ENCODE measurements around the gene EEF1AKMT1.
"Not testable (repeated sequence)": the region's sequence is repeated elsewhere in the genome, so short reads cannot be mapped to it uniquely, and the experiment has no call there.

Gene EEF1AKMT1

GRCh38 chr13:20754009-20754408 lies 19.8 kb downstream of the EEF1AKMT1 start:
- POLR2A ChIA-PET, result no interaction called here

DNA sequence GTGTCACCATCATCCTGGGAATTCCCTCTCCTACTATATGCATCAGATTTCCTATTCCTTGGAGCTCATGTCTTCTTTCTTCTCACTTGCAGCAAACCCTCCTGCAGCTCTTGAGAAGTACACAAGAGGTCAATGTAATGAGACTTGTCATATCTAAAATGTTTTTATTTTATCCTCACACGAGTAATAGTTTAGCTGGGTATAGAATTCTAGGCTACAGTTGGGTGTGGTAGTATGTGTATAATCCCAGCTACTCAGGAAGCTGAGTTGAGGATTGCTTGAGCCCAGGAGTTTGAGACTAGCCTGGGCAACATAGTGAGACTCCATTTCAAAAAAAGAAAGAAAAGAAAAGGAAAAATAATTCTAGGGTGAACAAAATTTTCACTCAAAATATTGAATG lies 24.4 kb downstream of the EEF1AKMT1 start:
- ChIA-PET POLR2A (no interaction called here), CTCF (interaction anchor here (1.7 kb wide), 1 partner anchor 12 kb away, joined by 4 read pairs; no protein-coding TSS in a partner anchor)
- DNase-seq (ENCODE audit: low read depth, low spot score), result no peak
- no peak overlapping the region for H3K4me3 ChIP-seq (ENCODE audit: low read depth, low read length)
- TF ChIP-seq CTCF (IDR thresholded peaks at IDR 0.05; ENCODE audit: insufficient read depth, low read length, missing control alignments), result no peak

More at GRCh38 chr13:20754009-20754408, 19.8 kb downstream of the EEF1AKMT1 start:
- TF ChIP-seq CTCF (IDR thresholded peaks at IDR 0.05; ENCODE audit: insufficient read depth, low read length, missing control alignments), result no peak
- no peak overlapping the region for H3K4me3 ChIP-seq (ENCODE audit: low read depth, low read length)
- CTCF ChIA-PET, result interaction anchor here (0.6 to 0.7 kb wide), 2 partner anchors 14 to 29 kb away, joined by 3 read pairs; no protein-coding TSS in a partner anchor
- DNase-seq (ENCODE audit: low read depth, low spot score), result no peak

- DNase-seq (ENCODE audit: low read depth, low spot score); CTCF ChIA-PET; H3K4me3 ChIP-seq (ENCODE audit: low read depth, low read length); POLR2A ChIA-PET: not testable (repeated sequence)
These were observed 29.8 kb downstream of the EEF1AKMT1 start for GRCh38 chr13:20743830-20744404.

DNA sequence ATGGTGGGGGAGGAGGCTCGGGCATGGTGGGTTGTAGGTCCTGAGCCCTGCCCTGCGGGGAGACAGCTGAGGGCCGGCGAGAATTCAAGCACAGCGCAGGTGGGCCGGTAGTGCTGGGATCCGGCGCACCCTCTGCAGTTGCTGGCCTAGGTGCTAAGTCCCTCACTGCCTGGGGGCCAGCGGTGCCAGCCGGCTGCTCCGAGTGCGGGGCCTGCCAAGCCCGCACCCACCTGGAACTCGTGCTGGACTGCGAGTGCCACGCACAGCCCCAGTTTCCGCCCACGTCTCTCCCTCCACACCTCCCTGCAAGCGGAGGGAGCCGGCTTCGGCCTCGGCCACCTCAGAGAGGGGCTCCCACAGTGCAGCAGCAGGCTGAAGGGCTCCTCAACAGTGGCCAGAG lies 33.7 kb downstream of the EEF1AKMT1 start:
- no peak for TF ChIP-seq CTCF (IDR thresholded peaks at IDR 0.05; ENCODE audit: insufficient read depth, low read length, missing control alignments)
- DNase-seq (ENCODE audit: low read depth, low spot score), result no peak
- POLR2A ChIA-PET, result no interaction called here
- no peak overlapping the region for H3K4me3 ChIP-seq (ENCODE audit: low read depth, low read length)
- CTCF ChIA-PET, result no interaction called here

DNA sequence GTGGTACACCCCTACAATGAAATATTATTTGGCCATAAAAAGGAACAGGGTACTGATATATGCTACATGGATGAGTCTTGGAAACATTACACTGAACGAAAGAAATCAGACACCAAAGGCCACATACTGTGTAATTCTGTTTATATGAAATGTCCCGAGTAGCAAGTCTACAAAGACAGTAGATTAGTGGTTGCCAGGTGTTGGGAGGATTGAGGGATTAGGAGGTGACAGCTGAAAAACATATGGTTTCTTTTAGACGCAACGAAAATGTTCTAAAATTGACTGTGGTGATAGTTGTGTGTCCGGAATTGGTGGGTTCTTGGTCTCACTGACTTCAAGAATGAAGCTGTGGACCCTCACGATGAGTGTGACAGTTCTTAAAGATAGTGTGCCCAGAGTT lies 35.1 kb downstream of the EEF1AKMT1 start:
- CTCF ChIA-PET, result no interaction called here

GRCh38 chr13:20729633-20730585 lies 43.9 kb downstream of the EEF1AKMT1 start:
- ChIA-PET CTCF (interaction anchor here (1.0 kb wide), 1 partner anchor 98 kb away, joined by 4 read pairs; no protein-coding TSS in a partner anchor), POLR2A (no interaction called here)
- DNase-seq (ENCODE audit: low read depth, low spot score), result no peak
- H3K4me3 ChIP-seq (ENCODE audit: low read depth, low read length), result no peak overlapping the region
- TF ChIP-seq CTCF (IDR thresholded peaks at IDR 0.05; ENCODE audit: insufficient read depth, low read length, missing control alignments), result no peak

More for the DNA sequence above, 35.1 kb downstream of the EEF1AKMT1 start:
- H3K4me3 ChIP-seq (ENCODE audit: low read depth, low read length), result no peak overlapping the region
- POLR2A ChIA-PET, result no interaction called here
- no peak for TF ChIP-seq CTCF (IDR thresholded peaks at IDR 0.05; ENCODE audit: insufficient read depth, low read length, missing control alignments)
- DNase-seq (ENCODE audit: low read depth, low spot score), result no peak

Measured in AG04449 (cell line).